A673 (cell line): Measurements from ENCODE around the gene BCAS1.

Experiments
- EZH2 ChIP-seq: fragments of 200-600 bp; sonication (generic); IDR thresholded peaks from 2 replicates; pipeline ENCODE4 v1.6.1; 2017; ENCODE audit warnings: borderline replicate concordance, low read depth, mild to moderate bottlenecking, mixed read lengths, antibody characterized with exemption, low read length; ENCODE audit not compliant: poor library complexity, severe bottlenecking
- TF ChIP-seq, protein P1 (sequence below): fragments of 300-800, 200-600 bp; sonication (generic); conservative IDR thresholded peaks from 2 replicates; pipeline ENCODE4 v1.5.1; 2017; ENCODE audit warnings: low read depth, mild to moderate bottlenecking, antibody characterized with exemption, low read length, moderate library complexity, mixed read lengths

DNA sequence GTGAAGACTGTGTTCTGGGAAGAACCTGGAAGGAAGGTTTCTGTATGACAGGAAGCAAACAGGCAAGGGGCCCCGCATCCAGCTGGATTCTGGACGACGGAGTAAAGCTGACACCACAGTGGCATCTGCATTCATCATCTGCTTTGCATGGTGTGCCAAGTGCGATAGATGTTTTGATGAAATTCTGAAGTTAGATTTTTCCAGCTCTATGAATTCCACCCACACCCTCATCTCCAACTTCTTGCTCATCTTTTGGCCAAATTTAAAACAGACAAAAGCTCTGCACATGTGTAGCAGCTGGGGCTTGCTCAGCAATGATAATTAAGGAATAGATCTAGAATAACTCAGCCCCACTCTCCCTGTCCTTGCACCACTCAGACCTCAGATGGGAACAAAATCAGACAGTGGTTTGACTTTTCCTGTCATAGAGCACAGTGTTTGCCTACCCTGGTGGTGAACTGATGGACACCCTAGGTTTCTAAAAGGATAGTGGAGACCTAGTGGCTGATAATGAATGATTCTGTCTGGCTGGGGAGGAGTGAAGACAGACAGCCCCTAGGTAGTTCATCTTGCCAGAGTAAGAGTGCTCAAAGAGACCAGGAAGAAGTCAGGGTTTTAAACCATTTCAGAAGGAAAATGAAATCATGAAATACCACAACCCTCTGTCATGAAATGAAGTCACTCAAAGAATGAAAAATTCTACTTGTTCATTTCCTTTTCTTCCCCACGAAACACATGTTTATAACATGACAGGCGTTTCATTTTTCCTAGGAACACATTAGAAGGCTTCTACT, 85.8 kb downstream of the BCAS1 start:
- TF ChIP-seq, protein P1, sequence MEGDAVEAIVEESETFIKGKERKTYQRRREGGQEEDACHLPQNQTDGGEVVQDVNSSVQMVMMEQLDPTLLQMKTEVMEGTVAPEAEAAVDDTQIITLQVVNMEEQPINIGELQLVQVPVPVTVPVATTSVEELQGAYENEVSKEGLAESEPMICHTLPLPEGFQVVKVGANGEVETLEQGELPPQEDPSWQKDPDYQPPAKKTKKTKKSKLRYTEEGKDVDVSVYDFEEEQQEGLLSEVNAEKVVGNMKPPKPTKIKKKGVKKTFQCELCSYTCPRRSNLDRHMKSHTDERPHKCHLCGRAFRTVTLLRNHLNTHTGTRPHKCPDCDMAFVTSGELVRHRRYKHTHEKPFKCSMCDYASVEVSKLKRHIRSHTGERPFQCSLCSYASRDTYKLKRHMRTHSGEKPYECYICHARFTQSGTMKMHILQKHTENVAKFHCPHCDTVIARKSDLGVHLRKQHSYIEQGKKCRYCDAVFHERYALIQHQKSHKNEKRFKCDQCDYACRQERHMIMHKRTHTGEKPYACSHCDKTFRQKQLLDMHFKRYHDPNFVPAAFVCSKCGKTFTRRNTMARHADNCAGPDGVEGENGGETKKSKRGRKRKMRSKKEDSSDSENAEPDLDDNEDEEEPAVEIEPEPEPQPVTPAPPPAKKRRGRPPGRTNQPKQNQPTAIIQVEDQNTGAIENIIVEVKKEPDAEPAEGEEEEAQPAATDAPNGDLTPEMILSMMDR, result no peak
- no peak for TF ChIP-seq EZH2
